Large intestine (tissue), 3 donors: ENCODE measurements around the gene CRTAC1. TPM values are rescaled to one million over a fixed set of nuclear protein-coding genes. Genes with fewer than 3 reads are reported as not detected.

Experiments
- DNase-seq, 2 donors: peaks; one replicate each; pipeline versions ENCODE4 v3.0.0 to v3.0.0-alpha.2; 2013
- H3K27ac ChIP-seq: one replicate; pipeline ENCODE4 v1.5.1; 2013; ENCODE audit warnings: low read length
- H3K27me3 ChIP-seq: 2 replicates; pipeline ENCODE4 v1.6.1; 2013; ENCODE audit warnings: low read length; ENCODE audit not compliant: control insufficient read depth, insufficient read depth
- H3K36me3 ChIP-seq: 2 replicates; pipeline ENCODE4 v1.6.1; 2013; ENCODE audit warnings: low read length; ENCODE audit not compliant: control insufficient read depth, insufficient read depth
- H3K4me1 ChIP-seq: one replicate; pipeline ENCODE4 v1.6.1; 2013; ENCODE audit warnings: low read length; ENCODE audit not compliant: control insufficient read depth, insufficient read depth
- H3K4me3 ChIP-seq: one replicate; pipeline ENCODE4 v1.5.1; 2013; ENCODE audit warnings: low read length
- H3K9me3 ChIP-seq: one replicate; pipeline ENCODE4 v1.6.1; 2013; ENCODE audit warnings: mild to moderate bottlenecking, low read depth, low read length, moderate library complexity; ENCODE audit not compliant: control insufficient read depth
- WGBS: methylation state at CpG from one replicate; pipeline ENCODE4 v1.1.5; 2013; ENCODE audit warnings: low lambda C conversion rate; ENCODE audit not compliant: insufficient coverage; 5-methylcytosine and 5-hydroxymethylcytosine counted together
- polyA plus RNA-seq: library from polyadenylated mRNA; unstranded; fragments of 120-200 nt; gene quantifications from one replicate; pipeline ENCODE4 v1.2.1, GENCODE V29; 2013

CRTAC1 gene
- polyA plus RNA-seq, 1 donor, result 2.5 TPM

DNA sequence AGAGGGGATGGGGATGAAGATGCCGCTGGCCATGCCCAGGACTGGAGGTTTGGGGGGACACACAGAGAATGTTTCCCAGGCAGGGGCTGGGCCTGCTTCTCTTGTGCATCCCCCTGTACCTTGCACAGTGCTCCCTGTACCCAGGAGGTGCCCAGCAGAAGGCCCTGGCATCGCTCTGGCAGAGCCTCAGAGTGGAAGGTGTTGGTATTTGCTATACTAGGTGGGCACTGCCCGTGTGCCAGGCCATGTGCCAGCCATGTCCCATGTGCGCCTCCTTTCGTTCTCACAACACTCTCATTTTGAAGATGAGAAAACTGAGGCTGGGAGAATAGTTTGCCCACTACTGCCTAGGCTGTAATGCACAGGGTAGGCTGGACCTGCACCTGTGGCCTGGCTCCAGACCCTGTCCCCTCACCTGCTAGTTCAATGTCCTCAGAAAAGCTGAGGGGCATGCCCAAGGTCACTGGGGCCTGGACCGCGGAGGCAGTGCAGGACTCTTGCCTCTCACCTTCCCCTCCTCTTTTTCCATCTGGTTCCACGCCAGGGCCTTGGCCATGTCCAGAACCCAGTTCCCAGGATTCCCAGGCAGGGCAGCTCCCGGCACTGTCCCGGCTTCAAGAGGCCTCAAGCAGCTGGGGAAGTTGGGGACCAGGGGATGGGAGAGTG lies 116.1 kb downstream of the CRTAC1 start:
- no peaks in the 10 kb centered on the region for H3K9me3 ChIP-seq
- H3K27ac ChIP-seq, result no peak overlapping the region
- H3K4me3 ChIP-seq, result no peak overlapping the region
- WGBS, result no CpG with 5 or more reads among the region's 10 CpGs
- no peaks in the 10 kb centered on the region for H3K4me1 ChIP-seq
- no peak for DNase-seq
- H3K36me3 ChIP-seq, result no peaks in the 10 kb centered on the region
- peaks cover 23% of the 10 kb centered on the region for H3K27me3 ChIP-seq

DNA sequence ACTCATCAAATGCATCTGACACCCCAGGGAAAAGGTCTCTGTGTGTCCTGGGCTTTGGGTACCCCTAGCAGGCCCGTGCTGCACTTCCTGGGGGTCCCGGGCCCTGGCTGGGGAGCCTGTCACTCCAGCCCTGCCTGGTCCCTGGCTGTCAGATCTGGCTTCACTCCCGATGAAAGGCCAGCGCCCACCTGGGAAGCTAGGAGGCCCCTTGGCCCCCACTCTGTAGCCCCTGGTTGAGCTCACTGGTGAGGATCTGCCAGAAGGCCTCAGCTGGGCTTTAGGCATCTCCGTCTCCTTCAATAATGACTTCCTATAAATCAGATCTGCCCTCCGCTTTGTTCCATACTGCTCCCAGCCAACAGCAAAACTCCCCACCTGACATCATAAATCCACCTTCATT lies 116.8 kb downstream of the CRTAC1 start:
- H3K27me3 ChIP-seq, result peaks cover 23% of the 10 kb centered on the region
- H3K36me3 ChIP-seq, result no peaks in the 10 kb centered on the region
- H3K4me3 ChIP-seq, result no peak overlapping the region
- whole genome bisulfite sequencing, result no CpG with 5 or more reads among the region's 6 CpGs
- no peaks in the 10 kb centered on the region for H3K9me3 ChIP-seq
- no peak for DNase-seq
- H3K27ac ChIP-seq, result no peak overlapping the region
- no peaks in the 10 kb centered on the region for H3K4me1 ChIP-seq

DNA sequence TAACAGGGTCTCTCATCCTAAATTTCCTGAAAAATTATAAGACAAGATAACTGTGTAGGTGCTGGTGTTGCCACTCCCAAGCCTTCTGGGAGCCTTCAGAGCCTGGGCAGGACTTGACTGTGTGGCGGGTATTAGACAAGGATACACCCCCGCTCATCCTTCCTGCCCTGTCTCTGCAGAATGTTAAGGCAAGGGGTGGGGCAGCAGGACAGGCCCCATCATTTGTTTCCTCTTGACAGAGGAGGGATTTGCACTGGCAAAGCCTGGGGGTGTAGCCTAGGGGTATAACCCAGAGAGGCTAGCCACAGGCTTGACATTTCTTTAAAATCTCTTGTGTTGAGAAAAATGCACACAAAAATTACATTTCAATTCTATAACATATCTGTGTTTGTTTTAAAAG lies 117.2 kb downstream of the CRTAC1 start:
- no CpG with 5 or more reads among the region's 2 CpGs for WGBS
- Histone ChIP-seq H3K9me3 (no peaks in the 10 kb centered on the region), H3K4me1 (no peaks in the 10 kb centered on the region), H3K36me3 (no peaks in the 10 kb centered on the region), H3K27me3 (peaks cover 22% of the 10 kb centered on the region), H3K4me3 (no peak overlapping the region), H3K27ac (no peak overlapping the region)
- no peak for DNase-seq

DNA sequence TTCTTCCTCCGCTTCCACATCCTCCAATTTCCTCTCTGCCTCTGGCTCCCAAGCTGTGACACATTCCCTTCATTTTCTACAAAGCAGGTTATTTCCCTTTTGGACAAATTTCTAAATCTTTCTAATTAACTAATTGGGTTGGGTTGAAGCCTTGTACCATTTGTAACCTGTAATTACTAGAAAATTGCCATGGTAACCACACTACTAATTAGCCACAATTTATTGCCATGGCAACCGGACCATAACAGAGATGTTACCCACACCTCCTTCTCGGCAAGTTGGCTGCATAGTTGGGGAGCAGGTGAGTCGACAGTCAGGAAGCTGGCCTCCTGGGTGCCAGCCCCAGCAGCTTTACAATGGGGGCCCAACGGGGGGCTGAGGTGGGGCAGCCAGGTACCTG lies 119.2 kb downstream of the CRTAC1 start:
- WGBS, result 60% methylated on average over 1 of the region's 5 CpGs
- Histone ChIP-seq H3K9me3 (no peaks in the 10 kb centered on the region), H3K4me3 (no peak overlapping the region), H3K27me3 (peaks cover 19% of the 10 kb centered on the region), H3K27ac (no peak overlapping the region), H3K4me1 (no peaks in the 10 kb centered on the region), H3K36me3 (no peaks in the 10 kb centered on the region)
- no peak for DNase-seq

DNA sequence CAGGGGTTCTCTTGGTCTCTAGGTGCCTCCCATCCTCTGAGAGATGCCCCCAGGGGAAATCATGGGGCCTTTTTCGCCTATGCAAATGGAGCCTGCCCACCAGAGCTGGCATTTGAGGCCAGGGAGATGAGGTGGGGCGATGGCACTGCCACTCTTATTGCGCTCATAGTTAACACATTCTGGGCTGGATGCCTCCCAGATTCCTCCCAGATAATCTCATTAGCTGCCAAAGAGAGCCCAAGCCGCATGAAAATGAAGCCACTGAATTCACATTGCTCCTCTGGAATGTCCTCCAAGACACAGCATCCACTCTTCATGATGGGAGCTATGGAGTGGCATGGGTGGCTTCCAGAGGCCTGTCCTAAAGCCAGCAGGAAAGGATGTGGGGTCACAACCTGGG lies 119.8 kb downstream of the CRTAC1 start:
- peaks cover 22% of the 10 kb centered on the region for H3K27me3 ChIP-seq
- H3K27ac ChIP-seq, result no peak overlapping the region
- no peak overlapping the region for H3K4me3 ChIP-seq
- no peaks in the 10 kb centered on the region for H3K9me3 ChIP-seq
- H3K4me1 ChIP-seq, result no peaks in the 10 kb centered on the region
- DNase-seq, result no peak
- WGBS, result no CpG with 5 or more reads among the region's 4 CpGs
- H3K36me3 ChIP-seq, result no peaks in the 10 kb centered on the region

DNA sequence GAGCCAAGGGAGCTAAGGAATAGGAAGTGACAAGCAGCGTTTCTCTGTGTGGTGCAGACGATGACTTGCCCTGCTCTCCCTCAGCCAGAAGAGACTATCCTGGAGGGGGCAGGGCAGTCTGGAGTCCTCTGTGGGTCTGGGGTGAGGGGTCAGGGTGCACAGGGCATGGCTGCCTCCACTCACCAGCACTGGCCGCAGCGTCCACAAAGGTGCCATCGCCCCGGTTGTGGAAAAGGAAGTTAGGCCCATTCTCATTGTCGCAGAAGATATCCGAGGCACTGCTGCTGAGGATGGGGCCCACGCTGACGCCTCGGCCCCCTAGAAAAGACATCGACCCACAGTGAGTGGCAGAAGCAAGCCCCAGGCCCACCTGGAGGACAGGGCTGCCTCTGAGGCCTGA lies 122.6 kb downstream of the CRTAC1 start:
- H3K36me3 ChIP-seq, result no peaks in the 10 kb centered on the region
- no peak for DNase-seq
- no peak overlapping the region for H3K4me3 ChIP-seq
- no peaks in the 10 kb centered on the region for H3K9me3 ChIP-seq
- H3K27ac ChIP-seq, result no peak overlapping the region
- peaks cover 23% of the 10 kb centered on the region for H3K27me3 ChIP-seq
- WGBS, result no CpG with 5 or more reads among the region's 12 CpGs
- no peaks in the 10 kb centered on the region for H3K4me1 ChIP-seq

DNA sequence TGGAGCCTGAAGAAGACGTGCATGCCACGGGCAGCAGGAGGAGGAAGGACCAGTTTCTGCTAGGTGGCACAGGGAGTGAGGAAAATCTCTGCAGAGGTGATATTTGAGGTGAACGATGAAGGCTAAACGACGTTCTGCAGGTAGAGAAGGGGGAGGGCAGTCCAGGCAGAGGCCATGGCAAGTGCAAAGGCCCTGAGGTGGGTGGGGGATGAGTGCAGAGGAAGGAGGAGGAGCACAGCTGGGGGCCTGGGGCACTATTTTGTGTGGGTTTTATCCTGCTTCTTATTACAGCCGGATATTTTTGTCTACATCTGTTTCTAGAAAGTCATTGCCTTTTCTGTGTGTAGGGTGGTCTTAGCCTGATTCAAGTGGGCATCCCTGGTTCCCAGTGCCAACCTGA lies 123.2 kb downstream of the CRTAC1 start:
- Histone ChIP-seq H3K9me3 (no peaks in the 10 kb centered on the region), H3K4me1 (no peaks in the 10 kb centered on the region), H3K36me3 (no peaks in the 10 kb centered on the region), H3K27me3 (peaks cover 23% of the 10 kb centered on the region), H3K27ac (no peak overlapping the region), H3K4me3 (no peak overlapping the region)
- no peak for DNase-seq
- no CpG with 5 or more reads among the region's 6 CpGs for WGBS

DNA sequence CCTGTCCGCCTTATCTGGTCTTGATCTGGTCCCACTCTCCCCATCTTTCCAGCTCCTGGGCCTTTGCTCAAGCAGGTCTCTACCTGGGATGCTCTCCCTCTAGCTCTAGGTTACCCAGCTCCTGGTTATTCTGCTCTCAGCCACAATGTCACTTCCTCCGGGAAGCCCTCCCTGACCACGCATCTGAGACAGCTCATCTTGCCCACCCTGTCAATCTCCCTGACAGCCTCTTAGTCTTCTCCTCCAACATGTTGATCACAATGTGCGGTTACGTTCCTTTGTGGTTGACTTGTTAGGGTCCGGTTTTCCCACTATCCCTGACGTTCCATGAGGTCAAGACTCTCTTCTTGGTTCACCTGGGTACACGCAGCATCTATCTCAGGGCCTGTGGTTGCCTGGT lies 125.1 kb downstream of the CRTAC1 start:
- DNase-seq, result no peak
- no peak overlapping the region for H3K27ac ChIP-seq
- no peaks in the 10 kb centered on the region for H3K36me3 ChIP-seq
- 93% methylated on average over 5 of the region's 8 CpGs for WGBS
- H3K4me3 ChIP-seq, result no peak overlapping the region
- peaks cover 15% of the 10 kb centered on the region for H3K27me3 ChIP-seq
- no peaks in the 10 kb centered on the region for H3K4me1 ChIP-seq
- no peaks in the 10 kb centered on the region for H3K9me3 ChIP-seq

DNA sequence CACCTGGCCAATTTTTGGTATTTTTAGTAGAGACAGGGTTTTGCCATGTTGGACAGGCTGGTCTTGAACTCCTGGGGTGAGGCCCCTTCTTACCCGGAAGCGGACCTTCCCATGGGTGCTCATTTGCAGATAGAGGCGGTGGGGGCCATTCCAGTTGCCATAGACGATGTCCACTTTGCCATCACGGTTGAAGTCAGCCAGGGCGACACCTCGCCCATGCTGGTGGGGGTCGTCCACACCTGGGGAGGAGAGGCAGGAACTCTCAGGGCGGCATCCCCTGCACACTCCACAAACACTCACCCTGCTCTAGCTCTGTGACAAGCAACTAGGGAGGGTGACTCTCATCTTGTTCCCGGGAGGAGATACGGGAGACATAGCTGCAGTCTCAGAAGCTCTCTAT lies 125.8 kb downstream of the CRTAC1 start:
- H3K36me3 ChIP-seq, result no peaks in the 10 kb centered on the region
- no peaks in the 10 kb centered on the region for H3K9me3 ChIP-seq
- H3K4me1 ChIP-seq, result no peaks in the 10 kb centered on the region
- no CpG with 5 or more reads among the region's 11 CpGs for WGBS
- DNase-seq, result no peak
- peaks cover 14% of the 10 kb centered on the region for H3K27me3 ChIP-seq
- H3K4me3 ChIP-seq, result no peak overlapping the region
- no peak overlapping the region for H3K27ac ChIP-seq

DNA sequence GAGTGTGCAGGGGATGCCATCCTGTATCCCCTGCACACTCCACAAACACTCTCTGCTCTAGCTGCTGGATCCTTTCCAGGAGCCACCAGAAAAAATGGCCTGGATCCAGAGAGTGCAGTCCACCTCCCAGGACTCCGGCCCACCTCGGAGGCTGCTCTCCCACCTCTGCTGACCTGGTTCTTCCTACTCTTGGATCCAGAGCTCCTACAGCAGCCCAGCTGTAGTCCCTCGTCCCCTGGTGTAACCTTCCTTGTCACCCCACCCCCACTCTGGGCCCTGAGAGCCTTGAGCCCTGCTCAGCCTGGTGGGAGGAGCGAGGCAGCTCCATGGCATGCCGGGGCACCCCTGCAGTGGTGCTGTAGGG lies 126.4 kb downstream of the CRTAC1 start:
- Histone ChIP-seq H3K4me1 (no peaks in the 10 kb centered on the region), H3K36me3 (no peaks in the 10 kb centered on the region), H3K4me3 (no peak overlapping the region), H3K27me3 (peaks cover 14% of the 10 kb centered on the region), H3K9me3 (no peaks in the 10 kb centered on the region), H3K27ac (no peak overlapping the region)
- WGBS, result no CpG with 5 or more reads among the region's 5 CpGs
- DNase-seq, result no peak
